T-cell (primary cell): ENCODE results near the gene LRRC4. TPM values are rescaled to one million over a fixed set of nuclear protein-coding genes. Genes with fewer than 3 reads are reported as not detected.

Experiments
- ATAC-seq, 4 experiments: fragments of 200-7000 bp in 3 of 4; fragments of 150-1000 bp in 1 of 4; cut with Tn5 transposase; replicated peaks in 1 of 4; 1 replicate in 3 of 4; 2 replicates in 1 of 4; pipeline ENCODE4 v1.10.0; 2021; ENCODE audit warnings: moderate library complexity in 3 of 4, mild to moderate bottlenecking in 2 of 4, moderate number of reproducible peaks in 1 of 4
- CTCF ChIA-PET, 2 donors: fragments of 300-600 bp; sonication (Branson Sonifier 250); formaldehyde crosslinking; loops; one replicate each; lab custom pipeline; 2022; ENCODE audit warnings: antibody characterized with exemption in 2 of 2; lab: Charles Lee
- POLR2A ChIA-PET, 2 donors: fragments of 300-600 bp; sonication (Branson Sonifier 250); formaldehyde crosslinking; loops; one replicate each; lab custom pipeline; 2022; ENCODE audit warnings: antibody characterized with exemption in 2 of 2; lab: Charles Lee
- DNase-seq, 35 experiments: peaks; one replicate each; pipeline versions ENCODE4 v3.0.0 to v3.0.0-alpha.2; 2013 to 2023
- H3K27ac ChIP-seq: one replicate; pipeline ENCODE4 v1.5.1; 2013; ENCODE audit warnings: low read length
- H3K27me3 ChIP-seq, 2 experiments: replicated peaks in 1 of 2; 1 replicate in 1 of 2; 2 replicates in 1 of 2; pipeline versions ENCODE4 v1.6.1 to v1.7.0; 2013; ENCODE audit warnings: low read length in 1 of 2, mixed read lengths in 1 of 2; ENCODE audit not compliant: control insufficient read depth in 2 of 2, insufficient read depth in 2 of 2; ENCODE audit errors: extremely low read depth in 1 of 2
- H3K36me3 ChIP-seq, 2 donors: 1 replicate in 1 of 2; 2 replicates in 1 of 2; pipeline versions ENCODE4 v1.6.1 to v1.7.0; 2013; ENCODE audit warnings: low read length in 1 of 2; ENCODE audit not compliant: control insufficient read depth in 2 of 2, insufficient read depth in 1 of 2; ENCODE audit errors: extremely low read depth in 1 of 2
- H3K4me1 ChIP-seq, 2 experiments: 1 replicate in 1 of 2; 2 replicates in 1 of 2; pipeline versions ENCODE4 v1.6.1 to v1.7.0; 2013; ENCODE audit warnings: low read length in 2 of 2, mixed read lengths in 1 of 2; ENCODE audit not compliant: insufficient read depth in 2 of 2, control insufficient read depth in 1 of 2; ENCODE audit errors: extremely low read depth in 1 of 2
- H3K4me3 ChIP-seq, 2 donors: 1 replicate in 1 of 2; 2 replicates in 1 of 2; pipeline versions ENCODE4 v1.5.1 to v1.7.0; 2013; ENCODE audit warnings: mild to moderate bottlenecking in 2 of 2, low read length in 1 of 2, moderate library complexity in 1 of 2; ENCODE audit not compliant: control insufficient read depth in 1 of 2; ENCODE audit errors: extremely low read depth in 1 of 2
- H3K9me3 ChIP-seq: 2 replicates; pipeline ENCODE4 v1.7.0; 2013
- H3K27ac Mint-ChIP-seq, 2 donors: one replicate each; pipeline ENCODE4 v1.8.0; 2020 to 2021; ENCODE audit warnings: mild to moderate bottlenecking in 2 of 2, mixed read lengths in 2 of 2
- H3K27me3 Mint-ChIP-seq, 2 donors: one replicate each; pipeline ENCODE4 v1.8.0; 2021 to 2022; ENCODE audit warnings: mixed read lengths in 2 of 2
- H3K36me3 Mint-ChIP-seq: one replicate; pipeline ENCODE4 v1.8.0; 2021; ENCODE audit warnings: mixed read lengths
- H3K4me1 Mint-ChIP-seq, 3 donors: one replicate each; pipeline ENCODE4 v1.8.0; 2020 to 2022; ENCODE audit warnings: mixed read lengths in 3 of 3, mild to moderate bottlenecking in 1 of 3
- H3K4me3 Mint-ChIP-seq, 3 donors: one replicate each; pipeline ENCODE4 v1.8.0; 2020 to 2022; ENCODE audit warnings: mild to moderate bottlenecking in 3 of 3, mixed read lengths in 3 of 3, moderate library complexity in 3 of 3
- H3K9me3 Mint-ChIP-seq, 3 donors: one replicate each; pipeline ENCODE4 v1.8.0; 2020 to 2022; ENCODE audit warnings: mixed read lengths in 3 of 3
- WGBS: methylation state at CpG from one replicate; pipeline ENCODE4 v1.1.5; 2013; ENCODE audit warnings: missing lambda C conversion rate; ENCODE audit not compliant: insufficient coverage; 5-methylcytosine and 5-hydroxymethylcytosine counted together
- total RNA-seq, 35 experiments: library from RNA in 6 of 35; stranded (reverse) in 6 of 35; fragments of 120-200 nt in 1 of 35; gene quantifications; one replicate each; pipeline versions ENCODE4 v1.2.1 to v1.2.4 and lab custom pipeline; 2013 to 2026

The LRRC4 gene
- total RNA-seq, 5 donors from 2014 or later (not counting 1 experiment from before 2014, with no cell fraction given): 0.07 to 0.77 (median 0.18) TPM; not detected in 2

GRCh38 chr7:127996253-127997071 lies 34.8 kb downstream of the LRRC4 start:
- ChIA-PET POLR2A (no interaction called here), CTCF (no interaction called here)
- 95% methylated on average over 7 of the region's 11 CpGs for WGBS
- H3K36me3 Mint-ChIP-seq: peaks cover 62% of the 10 kb centered on the region
- H3K4me3 Mint-ChIP-seq: no peak overlapping the region
- Histone ChIP-seq H3K36me3 (peaks cover 7 to 27% of the 10 kb centered on the region in 2 donors), H3K27me3 (no peaks in the 10 kb centered on the region), H3K4me3 (no peak overlapping the region), H3K27ac (no peak overlapping the region), H3K9me3 (no peaks in the 10 kb centered on the region), H3K4me1 (no peaks in the 10 kb centered on the region)
- H3K27me3 Mint-ChIP-seq: no peaks in the 10 kb centered on the region
- peaks cover 2 to 6% (median 3%) of the 10 kb centered on the region in 3 donors for H3K4me1 Mint-ChIP-seq
- ATAC-seq (no peak), DNase-seq (no peak)
- H3K27ac Mint-ChIP-seq: no peak overlapping the region
- H3K9me3 Mint-ChIP-seq: no peaks in the 10 kb centered on the region

GRCh38 chr7:127995881-127996215 lies 35.4 kb downstream of the LRRC4 start:
- ChIA-PET POLR2A (interaction anchor here in 1 of 2 donors (0.6 kb wide), 1 partner anchor 14 kb away, joined by 3 read pairs; no protein-coding TSS in a partner anchor), CTCF (interaction anchor here in 1 of 2 donors (0.6 kb wide), 1 partner anchor 288 kb away, joined by 3 read pairs; no protein-coding TSS in a partner anchor)
- no peak overlapping the region for H3K27ac Mint-ChIP-seq
- H3K27me3 Mint-ChIP-seq: no peaks in the 10 kb centered on the region
- no peak for DNase-seq
- no peaks in the 10 kb centered on the region for H3K27me3 ChIP-seq
- H3K27ac ChIP-seq: no peak overlapping the region
- no peak for ATAC-seq
- no peak overlapping the region for H3K4me3 ChIP-seq
- H3K36me3 ChIP-seq: peaks cover 7 to 33% of the 10 kb centered on the region in 2 donors
- peaks cover 2 to 6% (median 2%) of the 10 kb centered on the region in 3 donors for H3K4me1 Mint-ChIP-seq
- H3K4me3 Mint-ChIP-seq: no peak overlapping the region
- no peaks in the 10 kb centered on the region for H3K4me1 ChIP-seq
- peaks cover 63% of the 10 kb centered on the region for H3K36me3 Mint-ChIP-seq
- no peaks in the 10 kb centered on the region for H3K9me3 Mint-ChIP-seq
- no CpG with 5 or more reads among the region's 3 CpGs for WGBS
- H3K9me3 ChIP-seq: no peaks in the 10 kb centered on the region

- ChIA-PET CTCF (interaction anchor here in 1 of 2 donors (0.6 kb wide), 1 partner anchor 287 kb away, joined by 3 read pairs; no protein-coding TSS in a partner anchor), POLR2A (interaction anchor here in 1 of 2 donors (0.6 kb wide), 1 partner anchor 14 kb away, joined by 3 read pairs; no protein-coding TSS in a partner anchor)
- no peak for ATAC-seq
- H3K36me3 ChIP-seq: peaks cover 10 to 38% of the 10 kb centered on the region in 2 donors
- no peak overlapping the region for H3K4me3 Mint-ChIP-seq
- DNase-seq: no peak
- no peaks in the 10 kb centered on the region for H3K27me3 Mint-ChIP-seq
- no peaks in the 10 kb centered on the region for H3K9me3 ChIP-seq
- no peak overlapping the region for H3K4me3 ChIP-seq
- H3K27me3 ChIP-seq: no peaks in the 10 kb centered on the region
- no peaks in the 10 kb centered on the region for H3K9me3 Mint-ChIP-seq
- no peak overlapping the region for H3K27ac Mint-ChIP-seq
- WGBS: 100% methylated on average over 1 of the region's 3 CpGs
- peaks cover 0 to 6% (median 2%) of the 10 kb centered on the region in 3 donors for H3K4me1 Mint-ChIP-seq
- H3K4me1 ChIP-seq: no peaks in the 10 kb centered on the region
- H3K36me3 Mint-ChIP-seq: peaks cover 65% of the 10 kb centered on the region
- H3K27ac ChIP-seq: no peak overlapping the region
These were observed 35.9 kb downstream of the LRRC4 start for GRCh38 chr7:127995156-127995880.

DNA sequence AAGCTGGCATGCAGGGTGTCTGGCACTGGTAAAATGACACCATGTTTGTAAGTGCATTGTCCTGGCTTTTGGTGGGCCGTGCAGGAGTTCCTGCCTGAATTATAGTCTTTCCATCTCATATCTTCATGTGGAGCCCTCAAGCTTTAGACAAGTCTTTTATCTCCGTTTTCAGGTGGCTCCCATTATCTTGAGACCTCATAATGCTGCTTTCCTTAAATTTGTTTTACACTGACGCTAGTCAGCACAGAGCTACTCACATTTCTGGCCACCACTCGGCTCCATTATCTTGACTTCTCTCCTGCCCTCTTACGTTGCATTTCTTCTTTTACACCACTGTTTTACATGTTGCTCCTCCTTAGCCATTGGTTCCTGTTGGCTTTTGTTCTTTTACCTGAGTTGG lies 37.2 kb downstream of the LRRC4 start:
- peaks cover 10 to 38% of the 10 kb centered on the region in 2 donors for H3K36me3 ChIP-seq
- no peaks in the 10 kb centered on the region for H3K27me3 ChIP-seq
- no peaks in the 10 kb centered on the region for H3K9me3 Mint-ChIP-seq
- 100% methylated on average over 4 of the region's 5 CpGs for WGBS
- ATAC-seq: no peak
- no peak overlapping the region for H3K27ac Mint-ChIP-seq
- H3K4me1 Mint-ChIP-seq: peaks cover 0 to 6% (median 0%) of the 10 kb centered on the region in 3 donors
- H3K27me3 Mint-ChIP-seq: no peaks in the 10 kb centered on the region
- peaks cover 76% of the 10 kb centered on the region for H3K36me3 Mint-ChIP-seq
- no peak for DNase-seq
- H3K4me1 ChIP-seq: no peaks in the 10 kb centered on the region
- no peak overlapping the region for H3K27ac ChIP-seq
- no peak overlapping the region for H3K4me3 ChIP-seq
- no peaks in the 10 kb centered on the region for H3K9me3 ChIP-seq
- no peak overlapping the region for H3K4me3 Mint-ChIP-seq
- POLR2A ChIA-PET: no interaction called here
- CTCF ChIA-PET: no interaction called here

DNA sequence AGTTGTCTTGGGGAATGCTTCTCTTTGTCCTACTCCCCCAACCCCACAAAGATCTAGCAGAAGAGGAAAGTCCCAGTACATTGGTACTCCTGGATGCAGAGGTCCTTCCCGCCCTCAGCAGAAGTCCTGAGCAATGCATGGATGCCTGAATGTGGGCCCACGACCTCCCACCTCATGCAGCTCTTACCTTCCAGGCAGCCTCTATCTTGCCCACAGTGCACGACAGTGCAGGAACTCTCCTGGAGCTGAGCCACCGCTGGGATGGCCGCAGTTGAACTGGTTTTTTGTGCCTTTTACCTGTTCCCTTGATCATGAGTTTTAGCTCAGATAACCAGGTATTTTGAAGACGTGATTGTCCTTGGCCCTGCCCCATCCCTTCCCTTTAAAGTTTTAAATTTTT lies 37.9 kb downstream of the LRRC4 start:
- H3K4me3 Mint-ChIP-seq: no peak overlapping the region
- 100% methylated on average over 6 of the region's 6 CpGs for WGBS
- peaks cover 10 to 38% of the 10 kb centered on the region in 2 donors for H3K36me3 ChIP-seq
- no peaks in the 10 kb centered on the region for H3K9me3 Mint-ChIP-seq
- no peak overlapping the region for H3K4me3 ChIP-seq
- peaks cover 74% of the 10 kb centered on the region for H3K36me3 Mint-ChIP-seq
- DNase-seq (no peak), ATAC-seq (no peak)
- H3K4me1 ChIP-seq: no peaks in the 10 kb centered on the region
- ChIA-PET POLR2A (no interaction called here), CTCF (no interaction called here)
- H3K9me3 ChIP-seq: no peaks in the 10 kb centered on the region
- H3K27me3 Mint-ChIP-seq: no peaks in the 10 kb centered on the region
- H3K4me1 Mint-ChIP-seq: peaks cover 0 to 3% (median 0%) of the 10 kb centered on the region in 3 donors
- no peak overlapping the region for H3K27ac ChIP-seq
- no peak overlapping the region for H3K27ac Mint-ChIP-seq
- H3K27me3 ChIP-seq: no peaks in the 10 kb centered on the region

GRCh38 chr7:127988751-127989150 lies 42.5 kb downstream of the LRRC4 start:
- Histone ChIP-seq H3K4me3 (no peak overlapping the region), H3K27me3 (no peaks in the 10 kb centered on the region), H3K36me3 (peaks cover 9 to 31% of the 10 kb centered on the region in 2 donors), H3K4me1 (no peaks in the 10 kb centered on the region), H3K9me3 (no peaks in the 10 kb centered on the region), H3K27ac (no peak overlapping the region)
- Mint-ChIP-seq H3K27me3 (no peaks in the 10 kb centered on the region), H3K27ac (no peak overlapping the region), H3K9me3 (no peaks in the 10 kb centered on the region), H3K4me1 (peaks cover 0 to 6% (median 3%) of the 10 kb centered on the region in 3 donors), H3K36me3 (peaks cover 62% of the 10 kb centered on the region), H3K4me3 (no peak overlapping the region)
- CTCF ChIA-PET: no interaction called here
- ATAC-seq: no peak
- DNase-seq: no peak
- POLR2A ChIA-PET: no interaction called here
- 100% methylated on average over 1 of the region's 1 CpG for WGBS
